ENCODE measurements around the gene FMR1.

GRCh38 chrX:147948531-147948930 is 36.8 kb downstream of the FMR1 start:
- TF ChIP-seq POLR2A (IDR thresholded peaks at IDR 0.05) (no peak), EP300 (IDR thresholded peaks at IDR 0.05) (no peak)
